Right lobe of liver (tissue), 6 donors: ENCODE data around the gene RBM42. TPM values are rescaled to one million over a fixed set of nuclear protein-coding genes. Genes with fewer than 3 reads are reported as not detected.

Source experiments
- ATAC-seq, 4 donors: fragments of 200-7000 bp; cut with Tn5 transposase; one replicate each; pipeline ENCODE4 v1.9.1; 2020; ENCODE audit warnings: mild to moderate bottlenecking in 4 of 4, moderate library complexity in 4 of 4
- DNase-seq, 3 donors: peaks; one replicate each; pipeline ENCODE4 v3.0.0-alpha.2; 2020
- H3K27ac ChIP-seq, 3 donors: fragments of 200-600 bp; one replicate each; pipeline ENCODE4 v1.8.0; 2022
- H3K27me3 ChIP-seq, 2 donors: fragments of 200-600 bp; one replicate each; pipeline ENCODE4 v1.8.0; 2022
- H3K36me3 ChIP-seq, 4 donors: fragments of 200-600 bp; sonication (generic) in 1 of 4; one replicate each; pipeline versions ENCODE4 v1.5.1 to v1.8.0; 2017 to 2022; ENCODE audit warnings: control low read depth in 1 of 4
- H3K4me1 ChIP-seq, 4 donors: fragments of 200-600 bp; sonication (generic) in 1 of 4; one replicate each; pipeline versions ENCODE4 v1.5.1 to v1.8.0; 2017 to 2022; ENCODE audit warnings: control low read depth in 1 of 4
- H3K4me3 ChIP-seq, 3 donors: fragments of 200-600 bp; one replicate each; pipeline ENCODE4 v1.8.0; 2022
- H3K9me3 ChIP-seq, 4 donors: fragments of 200-600 bp; sonication (generic) in 1 of 4; one replicate each; pipeline versions ENCODE4 v1.5.1 to v1.8.0; 2017 to 2022; ENCODE audit warnings: control low read depth in 1 of 4
- POLR2A ChIP-seq: fragments of 450-650 bp; IDR thresholded peaks from one replicate; pipeline ENCODE4 v1.6.1; 2017; ENCODE audit warnings: antibody characterized with exemption, mild to moderate bottlenecking
- WGBS: methylation state at CpG from one replicate; pipeline ENCODE4 v1.1.6; 2018; ENCODE audit warnings: low coverage, low lambda C conversion rate; ENCODE audit not compliant: insufficient coverage; ENCODE audit errors: missing lambda C conversion rate; 5-methylcytosine and 5-hydroxymethylcytosine counted together
- intact Hi-C, 2 donors: fragments of 100-400 bp; cut with DNase I; formaldehyde crosslinking; loops; one replicate each; pipeline versions ENCODE4 v1.11.2 to v1.14.1; 2022
- total RNA-seq, 6 experiments: library from RNA; depleted of rRNA in 2 of 6; stranded (reverse); fragments of >200 nt in 2 of 6; fragmentation: NEBNext Ultra II Directional in 3 of 6; extraction: Animal tissue kit (Norgen Biotek cat#: 25700) in 3 of 6; gene quantifications; one replicate each; pipeline versions ENCODE4 v1.1.0 to v1.2.4, GENCODE V29; 2016 to 2023
- TF ChIP-seq, protein P1 (sequence below), 4 donors: fragments of 200-600 bp in 3 of 4; fragments of 450-650 bp in 1 of 4; IDR thresholded peaks; one replicate each; pipeline versions ENCODE4 v1.5.1 to v1.8.0; 2016 to 2022; ENCODE audit warnings: antibody characterized with exemption in 4 of 4, mild to moderate bottlenecking in 2 of 4
- donor health status: DM: no; HTN: yes; CAD: no.
- donor health status: DM: no; HTN: no; CAD: no.
- donor health status: DM: no; HTN: no; CAD: no.
- donor health status: DM: no; HTN: yes; CAD: no.
- donor health status: DM: no; HTN: yes; CAD: no.

RBM42 gene
- total RNA-seq, 6 experiments from 2014 or later = 27.8 to 46.5 (median 31.0) TPM

DNA sequence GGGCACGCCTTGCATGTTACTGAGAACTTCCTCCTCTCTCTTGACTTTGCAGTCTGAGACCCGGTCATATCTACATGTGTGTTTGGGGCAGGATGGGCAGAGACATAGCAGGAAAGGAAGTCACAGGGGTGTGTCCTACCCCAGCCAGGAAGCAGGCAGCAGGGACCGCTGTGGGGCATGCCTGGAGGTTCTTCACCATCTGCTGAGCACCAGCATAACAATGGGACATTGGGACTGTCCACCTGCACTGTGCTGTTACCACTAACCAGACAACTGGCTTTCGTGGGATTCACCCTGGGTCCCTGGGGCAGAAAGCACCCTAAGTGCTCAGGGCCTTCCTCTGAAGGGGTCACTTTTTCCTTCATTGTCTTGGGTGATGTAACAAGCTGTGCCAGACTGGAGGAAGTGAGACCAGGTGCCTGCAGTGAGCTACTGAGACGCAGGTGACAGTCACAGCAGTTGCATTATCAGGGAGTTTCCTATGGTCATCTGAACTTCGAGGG lies 18.9 kb upstream of the RBM42 start:
- Histone ChIP-seq H3K36me3 (no peaks in the 10 kb centered on the region), H3K27ac (no peak overlapping the region), H3K27me3 (no peaks in the 10 kb centered on the region), H3K4me3 (no peak overlapping the region), H3K4me1 (peaks cover 0 to 5% (median 2%) of the 10 kb centered on the region in 4 donors), H3K9me3 (no peaks in the 10 kb centered on the region)
- ATAC-seq = no peak
- intact Hi-C loops = no loop called here
- 0% methylated on average over 1 of the region's 6 CpGs for WGBS
- TF ChIP-seq POLR2A = no peak
- TF ChIP-seq, protein P1, sequence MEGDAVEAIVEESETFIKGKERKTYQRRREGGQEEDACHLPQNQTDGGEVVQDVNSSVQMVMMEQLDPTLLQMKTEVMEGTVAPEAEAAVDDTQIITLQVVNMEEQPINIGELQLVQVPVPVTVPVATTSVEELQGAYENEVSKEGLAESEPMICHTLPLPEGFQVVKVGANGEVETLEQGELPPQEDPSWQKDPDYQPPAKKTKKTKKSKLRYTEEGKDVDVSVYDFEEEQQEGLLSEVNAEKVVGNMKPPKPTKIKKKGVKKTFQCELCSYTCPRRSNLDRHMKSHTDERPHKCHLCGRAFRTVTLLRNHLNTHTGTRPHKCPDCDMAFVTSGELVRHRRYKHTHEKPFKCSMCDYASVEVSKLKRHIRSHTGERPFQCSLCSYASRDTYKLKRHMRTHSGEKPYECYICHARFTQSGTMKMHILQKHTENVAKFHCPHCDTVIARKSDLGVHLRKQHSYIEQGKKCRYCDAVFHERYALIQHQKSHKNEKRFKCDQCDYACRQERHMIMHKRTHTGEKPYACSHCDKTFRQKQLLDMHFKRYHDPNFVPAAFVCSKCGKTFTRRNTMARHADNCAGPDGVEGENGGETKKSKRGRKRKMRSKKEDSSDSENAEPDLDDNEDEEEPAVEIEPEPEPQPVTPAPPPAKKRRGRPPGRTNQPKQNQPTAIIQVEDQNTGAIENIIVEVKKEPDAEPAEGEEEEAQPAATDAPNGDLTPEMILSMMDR (IDR thresholded peaks at IDR 0.05) = no peak
- no peak for DNase-seq

DNA sequence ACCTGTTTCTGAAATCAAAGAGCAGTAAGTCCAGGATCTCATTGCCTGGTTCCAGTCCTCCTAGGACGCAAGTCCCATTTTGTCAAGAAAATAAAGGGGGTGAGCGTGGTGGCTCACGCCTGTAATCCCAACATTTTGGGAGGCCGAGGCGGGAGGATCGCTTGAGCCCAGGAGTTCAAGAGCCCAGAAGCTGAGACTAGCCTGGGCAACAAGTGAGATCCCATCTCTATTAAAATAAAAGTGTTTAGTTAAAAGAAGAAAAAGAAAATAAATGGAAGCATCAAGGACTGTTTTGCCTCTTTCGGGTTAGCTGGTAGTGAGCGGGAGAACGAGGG lies 16.6 kb upstream of the RBM42 start:
- no peak overlapping the region for H3K27ac ChIP-seq
- intact Hi-C loops = no loop called here
- peak overlapping the region; percentile 68 to 74 (median 68) for H3K4me3 ChIP-seq
- no peak for ATAC-seq
- no peaks in the 10 kb centered on the region for H3K36me3 ChIP-seq
- no peak for DNase-seq
- peaks cover 0 to 5% (median 2%) of the 10 kb centered on the region in 4 donors for H3K4me1 ChIP-seq
- H3K9me3 ChIP-seq = no peaks in the 10 kb centered on the region
- H3K27me3 ChIP-seq = no peaks in the 10 kb centered on the region
- WGBS = 43% methylated on average over 9 of the region's 9 CpGs
- no peak for TF ChIP-seq POLR2A
- TF ChIP-seq, protein P1 (IDR thresholded peaks at IDR 0.05) = no peak

DNA sequence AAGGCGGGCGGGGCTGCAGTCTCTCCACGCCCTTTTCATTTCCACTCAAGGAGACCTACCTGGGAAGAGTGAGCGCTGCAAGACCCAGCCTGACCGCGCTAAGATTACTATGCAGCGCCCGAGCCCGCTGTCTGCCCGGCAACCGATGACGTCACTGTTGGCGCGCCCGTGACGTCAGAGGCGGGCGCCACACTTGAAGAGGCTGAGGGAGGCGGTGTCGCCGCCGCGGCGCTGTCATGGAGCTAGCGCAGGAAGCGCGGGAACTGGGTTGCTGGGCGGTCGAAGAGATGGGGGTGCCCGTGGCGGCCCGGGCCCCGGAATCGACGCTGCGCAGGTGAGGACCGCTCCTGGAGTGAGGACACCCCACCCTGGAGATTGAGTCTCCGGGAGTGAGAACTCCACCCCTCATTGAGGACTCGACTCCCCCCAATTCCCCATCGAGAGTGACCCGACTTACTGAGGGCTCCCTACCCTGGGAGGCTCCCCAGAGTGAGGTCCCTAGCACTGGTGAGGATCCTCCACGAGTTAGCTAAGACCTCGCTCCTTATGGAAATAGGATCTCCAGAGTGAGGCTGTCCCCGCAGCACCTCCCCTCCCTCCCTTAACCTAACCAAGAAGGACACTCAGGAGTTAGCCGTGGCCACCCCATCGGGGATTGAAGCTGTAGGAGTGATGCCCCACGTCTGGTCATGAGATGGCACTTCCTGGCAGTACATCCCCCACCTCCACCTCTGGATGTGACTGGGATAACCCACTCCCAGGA lies 16.1 kb upstream of the RBM42 start, which contains the start of gene HAUS5:
Gene HAUS5 (plus strand): TSS at position 177 of the 763 bp plus-strand sequence. CDS start 60 bp downstream, at position 237.
- ATAC-seq (peak; percentile 92 to 98 (median 97)), DNase-seq (peak; percentile 91 to 93 (median 93))
- WGBS = 2% methylated on average over 10 of the region's 47 CpGs
- no peaks in the 10 kb centered on the region for H3K36me3 ChIP-seq
- no peak for TF ChIP-seq POLR2A
- TF ChIP-seq, protein P1 (IDR thresholded peaks at IDR 0.05) = no peak
- peak within 1 kb of the TSS; percentile 68 to 74 (median 68) for H3K4me3 ChIP-seq
- H3K27me3 ChIP-seq = no peaks in the 10 kb centered on the region
- H3K27ac ChIP-seq = no peak within 1 kb of the TSS
- intact Hi-C loops = no loop called here
- no peaks in the 10 kb centered on the region for H3K9me3 ChIP-seq
- H3K4me1 ChIP-seq = peaks cover 0 to 5% (median 2%) of the 10 kb centered on the region in 4 donors

DNA sequence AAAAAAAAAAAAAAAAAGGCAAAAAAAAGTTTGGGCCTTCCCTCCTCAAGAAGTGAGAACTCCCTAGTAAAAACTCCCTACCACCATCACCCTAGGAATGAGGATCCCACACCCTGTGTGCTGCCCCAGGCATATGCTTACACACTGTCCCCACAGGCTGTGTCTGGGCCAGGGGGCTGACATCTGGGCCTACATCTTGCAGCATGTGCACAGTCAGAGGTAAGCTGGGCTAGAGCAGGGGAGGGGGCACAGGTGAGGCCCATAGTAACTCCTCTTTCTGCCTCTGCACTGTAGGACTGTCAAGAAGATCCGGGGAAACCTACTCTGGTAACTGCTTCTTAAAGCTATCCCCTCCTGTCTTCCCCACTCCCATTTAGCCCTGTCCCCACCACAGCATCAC lies 15.3 kb upstream of the RBM42 start:
- no peak for ATAC-seq
- intact Hi-C loops = no loop called here

More for the DNA sequence above, 15.3 kb upstream of the RBM42 start:
- H3K4me1 ChIP-seq = peaks cover 0 to 5% (median 2%) of the 10 kb centered on the region in 4 donors
- H3K4me3 ChIP-seq = no peak overlapping the region
- no peak for DNase-seq
- no peak for TF ChIP-seq POLR2A
- TF ChIP-seq, protein P1 (IDR thresholded peaks at IDR 0.05) = no peak
- no peaks in the 10 kb centered on the region for H3K27me3 ChIP-seq
- no peaks in the 10 kb centered on the region for H3K9me3 ChIP-seq
- no peak overlapping the region for H3K27ac ChIP-seq
- 100% methylated on average over 1 of the region's 1 CpG for WGBS
- H3K36me3 ChIP-seq = no peaks in the 10 kb centered on the region
